IMR-90 (cell line): ENCODE data around the gene MAP3K9. TPM values are rescaled to one million over a fixed set of nuclear protein-coding genes. Genes with fewer than 3 reads are reported as not detected.

ENCODE experiments used
- ATAC-seq: fragments of 200-7000 bp; cut with Tn5 transposase; 2 replicates; pipeline ENCODE4 v1.9.1; 2020; ENCODE audit warnings: low read depth, mild to moderate bottlenecking, moderate library complexity
- BruUV-seq: library from RNA; stranded (reverse); fragments of 400-500 nt; replicated peaks from 2 replicates; lab custom pipeline; 2021; lab: Mats Ljungman, UMichigan
- CTCF ChIA-PET: fragments of 300-600 bp; formaldehyde crosslinking; extraction: SDS; loops from one replicate; lab custom pipeline; 2021; ENCODE audit warnings: antibody characterized with exemption; lab: Yijun Ruan, JAX
- POLR2A ChIA-PET: fragments of 300-600 bp; sonication (Branson Sonifier 250); formaldehyde crosslinking; loops from one replicate; lab custom pipeline; 2022; ENCODE audit warnings: antibody characterized with exemption; ENCODE audit not compliant: unreplicated experiment; lab: Charles Lee
- DNase-seq: peaks from one replicate; pipeline ENCODE4 v3.0.0; 2013
- H2AFZ ChIP-seq: replicated peaks from 2 replicates; pipeline ENCODE3; 2013; ENCODE audit warnings: low read length, mild to moderate bottlenecking; ENCODE audit not compliant: poor library complexity
- H2AK5ac ChIP-seq: 2 replicates; pipeline ENCODE4 v1.6.1; 2013; ENCODE audit warnings: low read depth, low read length, inconsistent platforms
- H2AK9ac ChIP-seq: replicated peaks from 2 replicates; pipeline ENCODE3; 2013; ENCODE audit warnings: mild to moderate bottlenecking, low read depth, low read length, moderate library complexity; ENCODE audit not compliant: poor library complexity
- H2BK120ac ChIP-seq: 2 replicates; pipeline ENCODE4 v1.6.1; 2013; ENCODE audit warnings: low read depth, low read length, inconsistent platforms
- H2BK15ac ChIP-seq: 3 replicates; pipeline ENCODE4 v1.6.1; 2013; ENCODE audit warnings: low read depth, low read length, inconsistent platforms
- H2BK20ac ChIP-seq: 2 replicates; pipeline ENCODE4 v1.6.1; 2013; ENCODE audit warnings: low read depth, mild to moderate bottlenecking, inconsistent platforms, low read length, moderate library complexity
- H2BK5ac ChIP-seq: 2 replicates; pipeline ENCODE4 v1.6.1; 2013; ENCODE audit warnings: mild to moderate bottlenecking, low read depth, low read length, inconsistent platforms; ENCODE audit not compliant: poor library complexity, severe bottlenecking
- H3K14ac ChIP-seq: replicated peaks from 2 replicates; pipeline ENCODE4 v1.6.1; 2013; ENCODE audit warnings: low read depth, low read length, inconsistent platforms
- H3K18ac ChIP-seq: 2 replicates; pipeline ENCODE4 v1.6.1; 2013; ENCODE audit warnings: low read depth, low read length, control low read depth
- H3K23ac ChIP-seq: 2 replicates; pipeline ENCODE4 v1.6.1; 2013; ENCODE audit warnings: low read depth, low read length, inconsistent platforms
- H3K27ac ChIP-seq: 2 replicates; pipeline ENCODE4 v1.5.1; 2013; ENCODE audit warnings: mild to moderate bottlenecking, control low read depth, low read length; ENCODE audit not compliant: insufficient read depth
- H3K27me3 ChIP-seq: 2 replicates; pipeline ENCODE4 v1.6.1; 2013; ENCODE audit warnings: low read length; ENCODE audit not compliant: control insufficient read depth, insufficient read depth
- H3K36me3 ChIP-seq: 2 replicates; pipeline ENCODE4 v1.6.1; 2013; ENCODE audit warnings: low read length, mixed read lengths; ENCODE audit not compliant: control insufficient read depth, insufficient read depth
- H3K4ac ChIP-seq: 2 replicates; pipeline ENCODE4 v1.6.1; 2013; ENCODE audit warnings: low read depth, low read length, inconsistent platforms
- H3K4me1 ChIP-seq: 2 replicates; pipeline ENCODE4 v1.6.1; 2013; ENCODE audit warnings: low read length, mixed read lengths; ENCODE audit not compliant: control insufficient read depth, insufficient read depth
- H3K4me2 ChIP-seq: 2 replicates; pipeline ENCODE4 v1.6.1; 2013; ENCODE audit warnings: low read depth, mild to moderate bottlenecking, control low read depth, low read length, moderate library complexity
- H3K4me3 ChIP-seq: 2 replicates; pipeline ENCODE4 v1.5.1; 2013; ENCODE audit warnings: low read depth, mild to moderate bottlenecking, control low read depth, low read length, moderate library complexity; ENCODE audit not compliant: insufficient read depth
- H3K56ac ChIP-seq: 2 replicates; pipeline ENCODE4 v1.6.1; 2013; ENCODE audit warnings: low read length, inconsistent platforms; ENCODE audit not compliant: insufficient read depth; ENCODE audit errors: extremely low read depth
- H3K79me1 ChIP-seq, 2 experiments: 2 replicates each; pipeline ENCODE4 v1.6.1; 2013; ENCODE audit warnings: low read length in 2 of 2, inconsistent platforms in 1 of 2, low read depth in 1 of 2
- H3K9ac ChIP-seq: 2 replicates; pipeline ENCODE4 v1.6.1; 2013; ENCODE audit warnings: low read depth, low read length, control low read depth
- H3K9me1 ChIP-seq: 2 replicates; pipeline ENCODE4 v1.6.1; 2013; ENCODE audit warnings: low read length, inconsistent platforms; ENCODE audit not compliant: insufficient read depth
- H3K9me3 ChIP-seq: 2 replicates; pipeline ENCODE4 v1.6.1; 2013; ENCODE audit warnings: low read length; ENCODE audit not compliant: control insufficient read depth, insufficient read depth
- H4K20me1 ChIP-seq: 2 replicates; pipeline ENCODE4 v1.6.1; 2013; ENCODE audit warnings: low read length, inconsistent platforms; ENCODE audit not compliant: insufficient read depth
- H4K5ac ChIP-seq: 2 replicates; pipeline ENCODE4 v1.6.1; 2013; ENCODE audit warnings: mild to moderate bottlenecking, low read depth, low read length, control low read depth
- H4K8ac ChIP-seq, 2 experiments: 2 replicates each; pipeline ENCODE4 v1.6.1; 2013; ENCODE audit warnings: low read depth in 2 of 2, low read length in 2 of 2, control low read depth in 1 of 2, inconsistent platforms in 1 of 2
- H4K91ac ChIP-seq: 2 replicates; pipeline ENCODE4 v1.6.1; 2013; ENCODE audit warnings: low read depth, low read length, inconsistent platforms; ENCODE audit not compliant: insufficient read depth
- BHLHE40 ChIP-seq: fragments of 150-350 bp; IDR thresholded peaks from 2 replicates; pipeline ENCODE4 v1.6.1; 2016; ENCODE audit warnings: mild to moderate bottlenecking, low read depth, low read length
- CEBPB ChIP-seq: IDR thresholded peaks from 2 replicates; pipeline ENCODE4 v1.6.1; 2012; ENCODE audit warnings: low read depth, low read length, improper control_type of control experiment
- CHD1 ChIP-seq: IDR thresholded peaks from 2 replicates; pipeline ENCODE4 v1.6.1; 2012; ENCODE audit warnings: low read depth, low read length, improper control_type of control experiment
- FOS ChIP-seq: fragments of 150-350 bp; IDR thresholded peaks from 2 replicates; pipeline ENCODE4 v1.6.1; 2016; ENCODE audit warnings: low read depth, low read length
- MAFK ChIP-seq: IDR thresholded peaks from 2 replicates; pipeline ENCODE4 v1.6.1; 2012; ENCODE audit warnings: low read depth, low read length, improper control_type of control experiment
- MAZ ChIP-seq: IDR thresholded peaks from 2 replicates; pipeline ENCODE4 v1.6.1; 2012; ENCODE audit warnings: low read depth, mild to moderate bottlenecking, low read length, improper control_type of control experiment, moderate library complexity, borderline replicate concordance
- MXI1 ChIP-seq: IDR thresholded peaks from 2 replicates; pipeline ENCODE4 v1.6.1; 2012; ENCODE audit warnings: low read depth, mild to moderate bottlenecking, low read length, moderate library complexity, borderline replicate concordance
- NFE2L2 ChIP-seq: fragments of 150-350 bp; IDR thresholded peaks from 2 replicates; pipeline ENCODE4 v1.6.1; 2016; ENCODE audit warnings: low read depth, mild to moderate bottlenecking, low read length
- POLR2A ChIP-seq: IDR thresholded peaks from 2 replicates; pipeline ENCODE4 v1.6.1; 2012; ENCODE audit warnings: mild to moderate bottlenecking, low read depth, low read length
- RAD21 ChIP-seq: IDR thresholded peaks from 2 replicates; pipeline ENCODE4 v1.6.1; 2012; ENCODE audit warnings: low read length, improper control_type of control experiment
- RCOR1 ChIP-seq: IDR thresholded peaks from 2 replicates; pipeline ENCODE4 v1.6.1; 2012; ENCODE audit warnings: mild to moderate bottlenecking, low read length, improper control_type of control experiment; ENCODE audit not compliant: insufficient replicate concordance
- RFX5 ChIP-seq: IDR thresholded peaks from 2 replicates; pipeline ENCODE4 v1.8.0; 2012; ENCODE audit warnings: low read depth, mild to moderate bottlenecking, low read length, moderate library complexity
- SMC3 ChIP-seq: fragments of 150-350 bp; IDR thresholded peaks from 2 replicates; pipeline ENCODE4 v1.6.1; 2016; ENCODE audit warnings: low read depth, mild to moderate bottlenecking, antibody characterized with exemption, low read length, moderate library complexity
- whole genome bisulfite sequencing, 2 experiments: methylation state at CpG; one replicate each; pipeline versions ENCODE4 v1.1.5 to v1.1.7; 2013; ENCODE audit warnings: missing lambda C conversion rate in 2 of 2; ENCODE audit not compliant: insufficient read length in 1 of 2; ENCODE audit errors: extremely low coverage in 2 of 2; 5-methylcytosine and 5-hydroxymethylcytosine counted together
- dilution Hi-C: fragments of 300-500 bp; cut with HindIII; formaldehyde crosslinking; loops from one replicate; pipeline ENCODE4 v1.14.3; 2018; ENCODE audit warnings: low sequenced_read_pairs; ENCODE audit not compliant: unreplicated experiment
- in situ Hi-C: fragments of 300-500 bp; cut with MboI; formaldehyde crosslinking; loops from 3 replicates; pipeline ENCODE4 v1.14.3; 2019; ENCODE audit warnings: low sequenced_read_pairs, inconsistent platforms, mixed read lengths
- intact Hi-C: fragments of 100-400 bp; cut with micrococcal nuclease; formaldehyde crosslinking; loops from 2 replicates; pipeline ENCODE4 v1.10.0; 2022
- polyA plus RNA-seq, 3 experiments: library from polyadenylated mRNA; depleted of rRNA; stranded (reverse); fragments of >200 nt; gene quantifications; 2 replicates each; pipeline ENCODE4 v1.2.3, GENCODE V29; 2012; ENCODE audit warnings: low replicate concordance in 1 of 3
- total RNA-seq: library from RNA; depleted of rRNA; stranded (reverse); fragments of >200 nt; gene quantifications from 2 replicates; pipeline ENCODE4 v1.2.3, GENCODE V29; 2012
- TF ChIP-seq, protein P1 (sequence below): conservative IDR thresholded peaks from 2 replicates; pipeline ENCODE4 v1.5.1; 2012; ENCODE audit warnings: mild to moderate bottlenecking, low read depth, low read length, improper control_type of control experiment
- TF ChIP-seq, protein P2 (sequence below): fragments of 150-350 bp; IDR thresholded peaks from 2 replicates; pipeline ENCODE4 v1.6.1; 2016; ENCODE audit warnings: low read depth, mild to moderate bottlenecking, low read length, moderate library complexity, borderline replicate concordance
- TF ChIP-seq, protein P3 (sequence below): fragments of 150-350 bp; IDR thresholded peaks from 2 replicates; pipeline ENCODE4 v1.6.1; 2017; ENCODE audit warnings: mild to moderate bottlenecking, antibody characterized with exemption, low read length, low read depth

The MAP3K9 gene
- total and polyA plus RNA-seq, 2 of the 4 experiments (the other 2 are of a cell fraction) = 0.17 to 0.18 TPM

DNA sequence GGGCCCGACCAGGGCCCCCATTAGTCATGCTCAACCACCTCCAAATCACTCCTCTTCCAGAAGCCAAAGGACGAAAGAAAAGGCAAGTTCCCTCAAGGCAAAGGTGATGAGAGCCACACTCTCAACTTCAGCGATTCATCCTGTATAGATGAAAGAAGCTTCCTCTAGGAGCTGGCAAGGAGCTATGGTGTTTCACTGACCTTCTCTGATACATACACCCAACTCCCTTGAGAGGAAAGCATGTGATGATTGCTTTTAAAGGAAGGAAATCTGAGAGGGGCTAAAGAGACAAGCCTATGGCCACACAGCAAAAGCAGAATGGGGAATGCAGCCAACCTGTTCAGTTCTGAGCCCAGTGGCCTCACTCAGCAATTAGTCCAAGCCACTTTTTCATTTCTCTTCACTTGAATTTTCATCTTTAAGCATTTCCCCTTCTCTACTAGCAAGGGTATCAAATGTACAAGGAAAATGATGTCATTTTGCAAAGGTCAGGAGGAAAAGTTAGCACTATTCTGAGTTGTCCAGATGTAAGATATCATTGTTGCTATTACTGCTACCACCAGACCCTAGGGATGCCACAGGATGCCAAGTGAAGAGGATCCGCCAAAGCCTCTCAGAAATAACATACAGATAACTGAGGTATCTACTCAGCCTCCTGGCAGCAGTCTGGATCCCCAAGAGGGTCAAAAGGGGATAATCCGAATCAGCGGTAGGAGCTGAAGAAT, 82.5 kb downstream of the MAP3K9 start:
- Histone ChIP-seq H2BK5ac (no peak overlapping the region), H3K9ac (no peak overlapping the region), H2AK5ac (no peak overlapping the region), H3K4me3 (no peak overlapping the region), H4K91ac (no peak overlapping the region), H3K27ac (no peak overlapping the region), H3K4ac (no peak overlapping the region), H3K4me2 (no peak overlapping the region), H3K18ac (no peak overlapping the region), H4K5ac (no peak overlapping the region), H3K23ac (no peak overlapping the region), H2BK20ac (no peak overlapping the region), H4K8ac (no peak overlapping the region), H2BK120ac (no peak overlapping the region), H3K27me3 (peaks cover 3% of the 10 kb centered on the region), H3K4me1 (no peaks in the 10 kb centered on the region), H2AFZ (no peak overlapping the region), H2BK15ac (no peak overlapping the region), H4K20me1 (no peaks in the 10 kb centered on the region), H3K56ac (no peak overlapping the region), H3K9me3 (no peaks in the 10 kb centered on the region), H3K79me1 (no peaks in the 10 kb centered on the region), H3K36me3 (no peaks in the 10 kb centered on the region), H3K14ac (no peak overlapping the region), H3K9me1 (no peaks in the 10 kb centered on the region), H2AK9ac (no peak overlapping the region)
- ATAC-seq (no peak), DNase-seq (no peak)
- BruUV-seq = no TSS peak
- no peak for TF ChIP-seq MXI1
- TF ChIP-seq BHLHE40 = no peak
- no peak for TF ChIP-seq SMC3
- TF ChIP-seq FOS = no peak
- TF ChIP-seq RCOR1 = no peak
- TF ChIP-seq RAD21 = no peak
- no peak for TF ChIP-seq MAFK
- TF ChIP-seq, protein P1, sequence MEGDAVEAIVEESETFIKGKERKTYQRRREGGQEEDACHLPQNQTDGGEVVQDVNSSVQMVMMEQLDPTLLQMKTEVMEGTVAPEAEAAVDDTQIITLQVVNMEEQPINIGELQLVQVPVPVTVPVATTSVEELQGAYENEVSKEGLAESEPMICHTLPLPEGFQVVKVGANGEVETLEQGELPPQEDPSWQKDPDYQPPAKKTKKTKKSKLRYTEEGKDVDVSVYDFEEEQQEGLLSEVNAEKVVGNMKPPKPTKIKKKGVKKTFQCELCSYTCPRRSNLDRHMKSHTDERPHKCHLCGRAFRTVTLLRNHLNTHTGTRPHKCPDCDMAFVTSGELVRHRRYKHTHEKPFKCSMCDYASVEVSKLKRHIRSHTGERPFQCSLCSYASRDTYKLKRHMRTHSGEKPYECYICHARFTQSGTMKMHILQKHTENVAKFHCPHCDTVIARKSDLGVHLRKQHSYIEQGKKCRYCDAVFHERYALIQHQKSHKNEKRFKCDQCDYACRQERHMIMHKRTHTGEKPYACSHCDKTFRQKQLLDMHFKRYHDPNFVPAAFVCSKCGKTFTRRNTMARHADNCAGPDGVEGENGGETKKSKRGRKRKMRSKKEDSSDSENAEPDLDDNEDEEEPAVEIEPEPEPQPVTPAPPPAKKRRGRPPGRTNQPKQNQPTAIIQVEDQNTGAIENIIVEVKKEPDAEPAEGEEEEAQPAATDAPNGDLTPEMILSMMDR = no peak
- TF ChIP-seq RFX5 = no peak
- no peak for TF ChIP-seq NFE2L2
- TF ChIP-seq, protein P2, sequence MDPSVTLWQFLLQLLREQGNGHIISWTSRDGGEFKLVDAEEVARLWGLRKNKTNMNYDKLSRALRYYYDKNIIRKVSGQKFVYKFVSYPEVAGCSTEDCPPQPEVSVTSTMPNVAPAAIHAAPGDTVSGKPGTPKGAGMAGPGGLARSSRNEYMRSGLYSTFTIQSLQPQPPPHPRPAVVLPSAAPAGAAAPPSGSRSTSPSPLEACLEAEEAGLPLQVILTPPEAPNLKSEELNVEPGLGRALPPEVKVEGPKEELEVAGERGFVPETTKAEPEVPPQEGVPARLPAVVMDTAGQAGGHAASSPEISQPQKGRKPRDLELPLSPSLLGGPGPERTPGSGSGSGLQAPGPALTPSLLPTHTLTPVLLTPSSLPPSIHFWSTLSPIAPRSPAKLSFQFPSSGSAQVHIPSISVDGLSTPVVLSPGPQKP = no peak
- TF ChIP-seq MAZ = no peak
- no peak for TF ChIP-seq POLR2A
- TF ChIP-seq CHD1 = no peak
- TF ChIP-seq, protein P3, sequence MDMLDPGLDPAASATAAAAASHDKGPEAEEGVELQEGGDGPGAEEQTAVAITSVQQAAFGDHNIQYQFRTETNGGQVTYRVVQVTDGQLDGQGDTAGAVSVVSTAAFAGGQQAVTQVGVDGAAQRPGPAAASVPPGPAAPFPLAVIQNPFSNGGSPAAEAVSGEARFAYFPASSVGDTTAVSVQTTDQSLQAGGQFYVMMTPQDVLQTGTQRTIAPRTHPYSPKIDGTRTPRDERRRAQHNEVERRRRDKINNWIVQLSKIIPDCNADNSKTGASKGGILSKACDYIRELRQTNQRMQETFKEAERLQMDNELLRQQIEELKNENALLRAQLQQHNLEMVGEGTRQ = no peak
- TF ChIP-seq CEBPB = no peak
- ChIA-PET POLR2A (no interaction called here), CTCF (no interaction called here)
- no CpG with 5 or more reads among the region's 6 CpGs for WGBS, 2 experiments
- dilution Hi-C loops = no loop called here
- intact Hi-C loops = no loop called here
- in situ Hi-C loops = no loop called here
